Measurements from ENCODE around the gene TPM4.

DNA sequence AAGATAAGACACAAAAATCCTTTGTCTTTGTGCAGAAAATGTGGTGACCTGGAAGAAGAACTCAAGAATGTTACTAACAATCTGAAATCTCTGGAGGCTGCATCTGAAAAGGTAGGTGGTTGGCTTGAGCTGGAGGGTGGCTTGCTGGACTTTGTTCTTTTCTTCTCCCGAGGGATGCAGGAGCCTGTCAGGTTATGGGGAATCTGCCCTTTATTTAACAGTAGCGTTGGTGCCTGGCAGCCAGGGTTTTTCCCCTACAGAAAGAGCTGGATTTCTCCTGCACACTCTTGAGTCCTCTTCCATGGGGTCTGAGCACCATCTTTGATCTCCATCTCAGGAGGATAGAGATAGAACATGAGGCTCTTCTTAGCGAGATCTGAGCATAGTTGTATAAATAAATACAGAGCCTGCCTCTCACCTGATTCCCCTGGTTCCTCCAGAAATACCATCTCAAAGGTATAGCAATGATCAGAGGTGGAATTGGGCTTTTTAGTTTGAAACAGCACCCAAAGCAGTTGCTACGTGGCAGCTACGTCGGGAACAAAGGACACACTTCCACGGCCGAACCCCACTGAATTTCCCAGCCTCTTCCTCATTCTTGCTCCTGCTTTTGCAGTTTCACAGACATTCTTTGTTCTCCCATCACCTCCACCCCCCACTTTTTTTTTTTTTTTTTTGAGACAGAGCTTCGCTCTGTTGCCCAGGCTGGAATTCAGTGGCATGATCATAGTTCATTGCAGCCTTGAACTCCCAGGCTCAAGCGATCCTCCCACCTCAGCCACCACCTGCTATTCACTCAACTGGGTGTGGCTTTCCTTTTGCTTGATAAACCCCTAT, 12.9 kb downstream of the TPM4 start:
- TF ChIP-seq CTCF (IDR thresholded peaks at IDR 0.05; ENCODE audit: poor library complexity, severe bottlenecking) (no peak), RAD21 (conservative IDR thresholded peaks at IDR 0.05) (no peak)
